PC-9 (cell line): ENCODE data around the gene TTLL8. TPM values are rescaled to one million over a fixed set of nuclear protein-coding genes. Genes with fewer than 3 reads are reported as not detected.
"Not testable (repeated sequence)": the region's sequence is repeated elsewhere in the genome, so short reads cannot be mapped to it uniquely, and the experiment has no call there.

Source experiments
- BruUV-seq: library from RNA; stranded (reverse); fragments of 400-500 nt; replicated peaks from 2 replicates; lab custom pipeline; 2021; lab: Mats Ljungman, UMichigan
- CTCF ChIA-PET: fragments of 300-600 bp; sonication (Branson Sonifier 250); formaldehyde crosslinking; loops from one replicate; lab custom pipeline; 2022; ENCODE audit warnings: antibody characterized with exemption; lab: Charles Lee
- POLR2A ChIA-PET: fragments of 300-600 bp; sonication (Branson Sonifier 250); formaldehyde crosslinking; loops from one replicate; lab custom pipeline; 2022; ENCODE audit warnings: antibody characterized with exemption; ENCODE audit not compliant: unreplicated experiment; lab: Charles Lee
- DNase-seq, 2 experiments: peaks; one replicate each; pipeline versions ENCODE4 v3.0.0 to v3.0.0-alpha.2; 2015 to 2022; ENCODE audit warnings: mixed read lengths in 1 of 2
- H2AFZ ChIP-seq: fragments of 200-600 bp; sonication (generic); 2 replicates; pipeline ENCODE4 v1.8.1; 2017; ENCODE audit warnings: antibody characterized with exemption
- H3F3A ChIP-seq: fragments of 200-600 bp; sonication (generic); 2 replicates; pipeline ENCODE4 v1.8.1; 2017; ENCODE audit warnings: antibody characterized with exemption, mild to moderate bottlenecking, low read depth; ENCODE audit not compliant: insufficient read depth
- H3K27ac ChIP-seq: fragments of 200-600 bp; sonication (generic); 2 replicates; pipeline ENCODE4 v1.6.1; 2016; ENCODE audit warnings: mixed run types
- H3K27me3 ChIP-seq: fragments of 200-600 bp; sonication (generic); 2 replicates; pipeline ENCODE4 v1.6.1; 2016; ENCODE audit warnings: low read depth, mixed run types; ENCODE audit not compliant: insufficient read depth
- H3K36me3 ChIP-seq: fragments of 200-600 bp; sonication (generic); 2 replicates; pipeline ENCODE4 v1.6.1; 2016; ENCODE audit warnings: low read depth, mixed run types
- H3K4me1 ChIP-seq: fragments of 200-600 bp; sonication (generic); replicated peaks from 2 replicates; pipeline ENCODE4 v1.6.1; 2016; ENCODE audit warnings: mixed run types; ENCODE audit not compliant: insufficient read depth
- H3K4me2 ChIP-seq: fragments of 200-600 bp; sonication (generic); 2 replicates; pipeline ENCODE4 v1.6.1; 2017; ENCODE audit warnings: mixed run types
- H3K4me3 ChIP-seq: fragments of 200-600 bp; sonication (generic); 2 replicates; pipeline ENCODE4 v1.6.1; 2016; ENCODE audit warnings: mixed run types
- H3K79me2 ChIP-seq: fragments of 200-600 bp; sonication (generic); 2 replicates; pipeline ENCODE4 v1.6.1; 2017; ENCODE audit warnings: low read depth, mixed run types
- H3K9me2 ChIP-seq: fragments of 200-600 bp; sonication (generic); 2 replicates; pipeline ENCODE4 v1.8.1; 2017; ENCODE audit warnings: mild to moderate bottlenecking; ENCODE audit not compliant: insufficient read depth
- H3K9me3 ChIP-seq: fragments of 200-600 bp; sonication (generic); 2 replicates; pipeline ENCODE4 v1.8.1; 2016; ENCODE audit warnings: low read depth; ENCODE audit not compliant: insufficient read depth
- H4K20me1 ChIP-seq: fragments of 200-600 bp; sonication (generic); 2 replicates; pipeline ENCODE4 v1.8.1; 2017; ENCODE audit not compliant: insufficient read depth
- EZH2 ChIP-seq: fragments of 200-600 bp; sonication (generic); IDR thresholded peaks from 2 replicates; pipeline ENCODE4 v1.8.0; 2017; ENCODE audit warnings: antibody characterized with exemption, low read depth
- intact Hi-C: fragments of 100-400 bp; cut with micrococcal nuclease; formaldehyde crosslinking; loops from one replicate; pipeline ENCODE4 v1.10.0; 2022; ENCODE audit not compliant: unreplicated experiment
- total RNA-seq: library from RNA; stranded (reverse); gene quantifications from 2 replicates; pipeline ENCODE4 v1.2.3, GENCODE V29; 2021
- TF ChIP-seq, protein P1 (sequence below): fragments of 200-600 bp; sonication (generic); conservative IDR thresholded peaks from 2 replicates; pipeline ENCODE4 v1.6.1; 2017; ENCODE audit warnings: mixed run types, antibody characterized with exemption, mild to moderate bottlenecking, moderate library complexity

Gene TTLL8
- total RNA-seq, 1 experiment from 2014 or later = not detected

DNA sequence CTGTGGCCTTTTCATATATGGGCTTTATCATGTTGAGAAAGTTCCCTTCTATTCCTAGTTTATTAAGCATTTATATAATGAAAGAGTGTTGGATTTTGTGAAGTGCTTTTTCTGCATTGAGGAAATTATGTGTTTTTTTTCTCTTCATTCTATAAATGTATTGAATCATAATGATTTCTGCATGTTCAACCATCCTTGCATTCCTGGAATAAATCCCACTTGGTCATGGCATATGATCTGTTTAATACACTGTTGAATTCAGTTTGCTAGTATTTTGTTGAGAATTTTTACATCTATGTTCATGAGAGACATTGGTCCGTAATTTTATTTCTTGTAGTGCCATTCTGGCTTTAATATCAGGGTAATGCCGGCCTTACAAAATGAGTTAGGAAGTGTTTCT lies 71.8 kb downstream of the TTLL8 start:
- DNase-seq = no peak
- peaks cover 47% of the 10 kb centered on the region for H3K27me3 ChIP-seq
- H3K9me2 ChIP-seq = no peaks in the 10 kb centered on the region
- no peak for TF ChIP-seq EZH2
- TF ChIP-seq, protein P1, sequence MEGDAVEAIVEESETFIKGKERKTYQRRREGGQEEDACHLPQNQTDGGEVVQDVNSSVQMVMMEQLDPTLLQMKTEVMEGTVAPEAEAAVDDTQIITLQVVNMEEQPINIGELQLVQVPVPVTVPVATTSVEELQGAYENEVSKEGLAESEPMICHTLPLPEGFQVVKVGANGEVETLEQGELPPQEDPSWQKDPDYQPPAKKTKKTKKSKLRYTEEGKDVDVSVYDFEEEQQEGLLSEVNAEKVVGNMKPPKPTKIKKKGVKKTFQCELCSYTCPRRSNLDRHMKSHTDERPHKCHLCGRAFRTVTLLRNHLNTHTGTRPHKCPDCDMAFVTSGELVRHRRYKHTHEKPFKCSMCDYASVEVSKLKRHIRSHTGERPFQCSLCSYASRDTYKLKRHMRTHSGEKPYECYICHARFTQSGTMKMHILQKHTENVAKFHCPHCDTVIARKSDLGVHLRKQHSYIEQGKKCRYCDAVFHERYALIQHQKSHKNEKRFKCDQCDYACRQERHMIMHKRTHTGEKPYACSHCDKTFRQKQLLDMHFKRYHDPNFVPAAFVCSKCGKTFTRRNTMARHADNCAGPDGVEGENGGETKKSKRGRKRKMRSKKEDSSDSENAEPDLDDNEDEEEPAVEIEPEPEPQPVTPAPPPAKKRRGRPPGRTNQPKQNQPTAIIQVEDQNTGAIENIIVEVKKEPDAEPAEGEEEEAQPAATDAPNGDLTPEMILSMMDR = no peak
- H3K4me1 ChIP-seq = no peaks in the 10 kb centered on the region
- no TSS peak for BruUV-seq
- CTCF ChIA-PET = no interaction called here
- 0 out of 2 replicates have a peak, but pooled peaks cover 6% of the 10 kb centered on the region for H3F3A ChIP-seq
- no peaks in the 10 kb centered on the region for H4K20me1 ChIP-seq
- H3K9me3 ChIP-seq = peaks cover 20% of the 10 kb centered on the region
- H2AFZ ChIP-seq = no peak overlapping the region
- no peak overlapping the region for H3K4me3 ChIP-seq
- H3K36me3 ChIP-seq = no peaks in the 10 kb centered on the region
- H3K79me2 ChIP-seq = no peaks in the 10 kb centered on the region
- intact Hi-C loops = no loop called here
- POLR2A ChIA-PET = no interaction called here
- no peak overlapping the region for H3K4me2 ChIP-seq
- no peak overlapping the region for H3K27ac ChIP-seq

DNA sequence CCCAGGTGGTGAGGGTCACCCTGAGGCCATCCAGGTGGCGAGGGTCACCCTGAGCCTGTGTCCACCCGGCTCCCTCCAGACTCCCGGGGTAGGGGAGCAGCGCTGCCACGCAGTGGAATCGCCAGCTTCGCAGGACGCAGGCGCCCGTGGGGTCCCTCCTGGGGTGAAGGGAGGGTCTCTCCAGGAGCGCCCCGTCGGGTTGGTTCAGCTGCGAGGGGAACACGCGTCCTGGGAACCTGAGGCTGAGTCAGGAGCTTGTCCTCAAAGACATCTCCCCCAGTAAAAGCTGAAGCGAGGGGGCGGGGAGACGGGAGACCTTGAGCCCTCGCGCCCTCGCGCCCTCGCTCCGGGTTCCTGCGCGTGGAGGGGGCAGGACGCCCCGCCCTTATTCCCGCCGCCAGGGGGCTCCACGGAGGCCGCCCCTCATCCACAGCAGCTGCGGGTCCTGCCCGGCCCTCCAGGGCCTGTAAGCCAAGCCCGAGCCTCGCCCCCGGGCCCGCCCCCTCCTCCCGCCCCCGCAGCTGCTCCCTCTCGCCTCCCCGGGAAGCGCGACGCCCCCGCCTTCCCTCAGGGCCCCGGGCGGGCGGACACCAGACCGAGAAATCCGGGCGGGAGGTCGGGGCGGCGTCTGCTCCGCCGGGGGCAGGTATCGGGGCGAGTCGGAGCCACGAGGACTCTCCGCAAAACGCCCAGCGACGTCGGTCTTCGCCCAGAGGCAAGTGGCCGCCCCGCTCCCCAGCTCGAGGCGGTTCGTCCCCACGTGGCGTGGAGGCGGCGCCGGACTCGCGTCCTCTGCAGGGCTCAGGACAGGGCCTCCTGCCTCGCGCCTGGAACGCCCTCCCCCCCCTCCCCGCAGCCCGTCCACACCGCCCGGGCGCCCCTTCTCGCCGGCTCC lies 74.7 kb downstream of the TTLL8 start:
- no peaks in the 10 kb centered on the region for H3K79me2 ChIP-seq
- no peaks in the 10 kb centered on the region for H3K4me1 ChIP-seq
- CTCF ChIA-PET = no interaction called here
- intact Hi-C loops = no loop called here
- H4K20me1 ChIP-seq = no peaks in the 10 kb centered on the region
- peaks cover 29% of the 10 kb centered on the region for H3K27me3 ChIP-seq
- no peak for DNase-seq
- no TSS peak for BruUV-seq
- no peak overlapping the region for H3K4me3 ChIP-seq
- POLR2A ChIA-PET = no interaction called here
- no peak overlapping the region for H2AFZ ChIP-seq
- TF ChIP-seq, protein P1 = no peak
- TF ChIP-seq EZH2 = no peak
- no peaks in the 10 kb centered on the region for H3K36me3 ChIP-seq
- no peak overlapping the region for H3K27ac ChIP-seq
- H3F3A ChIP-seq = peaks cover 12% of the 10 kb centered on the region
- H3K9me2 ChIP-seq = no peaks in the 10 kb centered on the region
- H3K9me3 ChIP-seq = peaks cover 22% of the 10 kb centered on the region
- no peak overlapping the region for H3K4me2 ChIP-seq

- Histone ChIP-seq H3K27me3 (peaks cover 16% of the 10 kb centered on the region), H3K9me3 (peaks cover 22% of the 10 kb centered on the region), H3F3A (peaks cover 13% of the 10 kb centered on the region)
- H2AFZ ChIP-seq, H3K79me2 ChIP-seq, H3K9me2 ChIP-seq, POLR2A ChIA-PET, BruUV-seq, H3K4me2 ChIP-seq, H3K4me1 ChIP-seq, H4K20me1 ChIP-seq, DNase-seq, H3K4me3 ChIP-seq, H3K36me3 ChIP-seq, H3K27ac ChIP-seq, intact Hi-C loops: not testable (repeated sequence)
- CTCF ChIA-PET = interaction anchor here (0.6 kb wide), 1 partner anchor 157 kb away, joined by 4 read pairs; no protein-coding TSS in a partner anchor
These were observed 76.3 kb downstream of the TTLL8 start for GRCh38 chr22:49981799-49982198.
